Adrenal gland (tissue), 5 donors: ENCODE measurements around the gene MSMO1.

Source experiments
- POLR2A ChIP-seq, 2 donors: fragments of 450-650 bp; IDR thresholded peaks; one replicate each; pipeline ENCODE4 v1.6.1; 2017; ENCODE audit warnings: antibody characterized with exemption in 2 of 2, mild to moderate bottlenecking in 2 of 2, moderate library complexity in 1 of 2
- TF ChIP-seq, protein P1 (sequence below), 6 experiments: fragments of 450-650 bp in 4 of 6; fragments of 200-600 bp in 2 of 6; sonication (generic) in 1 of 6; IDR thresholded peaks; 1 replicate in 5 of 6; 2 replicates in 1 of 6; pipeline versions ENCODE4 v1.5.1 to v1.8.0; 2016 to 2021; ENCODE audit warnings: antibody characterized with exemption in 6 of 6, mild to moderate bottlenecking in 2 of 6, moderate library complexity in 1 of 6
- donor health status: DM: no; HTN: no; CAD: no.

GRCh38 chr4:165369522-165369921 is 42.1 kb downstream of the MSMO1 start:
- no peak for TF ChIP-seq POLR2A (IDR thresholded peaks at IDR 0.05)
- TF ChIP-seq, protein P1, sequence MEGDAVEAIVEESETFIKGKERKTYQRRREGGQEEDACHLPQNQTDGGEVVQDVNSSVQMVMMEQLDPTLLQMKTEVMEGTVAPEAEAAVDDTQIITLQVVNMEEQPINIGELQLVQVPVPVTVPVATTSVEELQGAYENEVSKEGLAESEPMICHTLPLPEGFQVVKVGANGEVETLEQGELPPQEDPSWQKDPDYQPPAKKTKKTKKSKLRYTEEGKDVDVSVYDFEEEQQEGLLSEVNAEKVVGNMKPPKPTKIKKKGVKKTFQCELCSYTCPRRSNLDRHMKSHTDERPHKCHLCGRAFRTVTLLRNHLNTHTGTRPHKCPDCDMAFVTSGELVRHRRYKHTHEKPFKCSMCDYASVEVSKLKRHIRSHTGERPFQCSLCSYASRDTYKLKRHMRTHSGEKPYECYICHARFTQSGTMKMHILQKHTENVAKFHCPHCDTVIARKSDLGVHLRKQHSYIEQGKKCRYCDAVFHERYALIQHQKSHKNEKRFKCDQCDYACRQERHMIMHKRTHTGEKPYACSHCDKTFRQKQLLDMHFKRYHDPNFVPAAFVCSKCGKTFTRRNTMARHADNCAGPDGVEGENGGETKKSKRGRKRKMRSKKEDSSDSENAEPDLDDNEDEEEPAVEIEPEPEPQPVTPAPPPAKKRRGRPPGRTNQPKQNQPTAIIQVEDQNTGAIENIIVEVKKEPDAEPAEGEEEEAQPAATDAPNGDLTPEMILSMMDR (IDR thresholded peaks at IDR 0.05), result no peak
